Esophagus muscularis mucosa (tissue), 4 donors: ENCODE results near the gene DYNC2H1.

Experiments
- EP300 ChIP-seq: sonication (generic); formaldehyde crosslinking; IDR thresholded peaks from one replicate; pipeline ENCODE4 v1.6.1; 2017; ENCODE audit warnings: antibody characterized with exemption
- POLR2A ChIP-seq: fragments of 450-650 bp; IDR thresholded peaks from one replicate; pipeline ENCODE4 v1.6.1; 2017; ENCODE audit warnings: antibody characterized with exemption, moderate library complexity, mild to moderate bottlenecking, low read depth
- TF ChIP-seq, protein P1 (sequence below), 3 experiments: fragments of 200-600 bp in 2 of 3; fragments of 450-650 bp in 1 of 3; sonication (generic) in 2 of 3; IDR thresholded peaks; one replicate each; pipeline ENCODE4 v1.5.1; 2017 to 2019; ENCODE audit warnings: antibody characterized with exemption in 3 of 3, mild to moderate bottlenecking in 2 of 3, moderate library complexity in 1 of 3

DNA sequence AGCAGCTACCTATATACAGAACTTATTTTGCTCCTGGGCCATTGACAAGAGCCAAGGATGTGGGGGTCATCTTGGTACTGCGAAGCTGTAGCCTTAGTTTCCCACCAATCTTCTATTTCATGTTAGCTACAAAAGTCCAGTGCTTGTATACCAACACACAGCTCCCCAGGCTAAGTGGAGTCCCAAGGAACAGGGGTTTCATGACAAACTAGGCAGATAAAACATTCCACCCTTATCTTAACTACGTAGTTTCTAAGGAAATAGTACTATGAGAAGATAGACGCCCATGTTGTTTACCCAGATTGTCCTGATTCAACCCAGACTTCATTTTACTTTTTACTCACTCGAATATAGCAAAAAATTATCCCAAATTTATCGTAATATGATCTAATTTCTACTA is 218.5 kb downstream of the DYNC2H1 start:
- no peak for TF ChIP-seq POLR2A
- TF ChIP-seq, protein P1, sequence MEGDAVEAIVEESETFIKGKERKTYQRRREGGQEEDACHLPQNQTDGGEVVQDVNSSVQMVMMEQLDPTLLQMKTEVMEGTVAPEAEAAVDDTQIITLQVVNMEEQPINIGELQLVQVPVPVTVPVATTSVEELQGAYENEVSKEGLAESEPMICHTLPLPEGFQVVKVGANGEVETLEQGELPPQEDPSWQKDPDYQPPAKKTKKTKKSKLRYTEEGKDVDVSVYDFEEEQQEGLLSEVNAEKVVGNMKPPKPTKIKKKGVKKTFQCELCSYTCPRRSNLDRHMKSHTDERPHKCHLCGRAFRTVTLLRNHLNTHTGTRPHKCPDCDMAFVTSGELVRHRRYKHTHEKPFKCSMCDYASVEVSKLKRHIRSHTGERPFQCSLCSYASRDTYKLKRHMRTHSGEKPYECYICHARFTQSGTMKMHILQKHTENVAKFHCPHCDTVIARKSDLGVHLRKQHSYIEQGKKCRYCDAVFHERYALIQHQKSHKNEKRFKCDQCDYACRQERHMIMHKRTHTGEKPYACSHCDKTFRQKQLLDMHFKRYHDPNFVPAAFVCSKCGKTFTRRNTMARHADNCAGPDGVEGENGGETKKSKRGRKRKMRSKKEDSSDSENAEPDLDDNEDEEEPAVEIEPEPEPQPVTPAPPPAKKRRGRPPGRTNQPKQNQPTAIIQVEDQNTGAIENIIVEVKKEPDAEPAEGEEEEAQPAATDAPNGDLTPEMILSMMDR (IDR thresholded peaks at IDR 0.05): no peak
- TF ChIP-seq EP300: no peak
